A549 (cell line): ENCODE measurements around the gene TRH.

Experiments
- CHD4 ChIP-seq: fragments of 200-600 bp; sonication (generic); IDR thresholded peaks from 2 replicates; pipeline ENCODE4 v1.6.1; 2016; ENCODE audit warnings: antibody characterized with exemption, mild to moderate bottlenecking, borderline replicate concordance
- ESRRA ChIP-seq: fragments of 150-350 bp; IDR thresholded peaks from 2 replicates; pipeline ENCODE4 v1.6.1; 2014; ENCODE audit warnings: mild to moderate bottlenecking, low read length, borderline replicate concordance
- JUNB ChIP-seq: fragments of >200 bp; sonication (Bioruptor Twin); formaldehyde crosslinking; IDR thresholded peaks from 2 replicates; pipeline ENCODE4 v1.6.1; 2016
- NPAS2 ChIP-seq: fragments of 250-450 bp; sonication (Bioruptor Pico); IDR thresholded peaks from 2 replicates; pipeline ENCODE4 v1.8.0; 2022; ENCODE audit warnings: mild to moderate bottlenecking, moderate library complexity, borderline replicate concordance
- POLR2A ChIP-seq: IDR thresholded peaks from 2 replicates; pipeline ENCODE4 v1.6.1; 2012; ENCODE audit warnings: mild to moderate bottlenecking, low read length
- RAD21 ChIP-seq, 2 experiments: fragments of >200 bp in 1 of 2; sonication (Bioruptor Twin) in 1 of 2; formaldehyde crosslinking in 1 of 2; IDR thresholded peaks in 1 of 2; conservative IDR thresholded peaks in 1 of 2; 2 replicates in 1 of 2; 3 replicates in 1 of 2; pipeline ENCODE4 v1.6.1; 2012 to 2018; ENCODE audit warnings: inconsistent platforms in 1 of 2
- TF ChIP-seq, protein P1 (sequence below): fragments of >200 bp; sonication (Bioruptor Twin); formaldehyde crosslinking; IDR thresholded peaks from 3 replicates; pipeline ENCODE4 v1.5.1; 2016
- TF ChIP-seq, protein P2 (sequence below): fragments of >200 bp; sonication (Bioruptor Twin); formaldehyde crosslinking; IDR thresholded peaks from 3 replicates; pipeline ENCODE4 v1.6.1; 2016
- TF ChIP-seq, protein P3 (sequence below): fragments of 200-600 bp; sonication (generic); IDR thresholded peaks from 2 replicates; pipeline ENCODE4 v1.6.1; 2016; ENCODE audit warnings: antibody characterized with exemption, mild to moderate bottlenecking, moderate library complexity
- TF ChIP-seq, protein P4 (sequence below): fragments of 250-450 bp; sonication (Bioruptor Pico); IDR thresholded peaks from 2 replicates; pipeline ENCODE4 v1.5.0; 2021; ENCODE audit warnings: mild to moderate bottlenecking, moderate library complexity, borderline replicate concordance
- TF ChIP-seq, protein P5 (sequence below): fragments of 150-350 bp; IDR thresholded peaks from 2 replicates; pipeline ENCODE4 v1.6.1; 2014; ENCODE audit warnings: low read depth, mild to moderate bottlenecking, low read length

DNA sequence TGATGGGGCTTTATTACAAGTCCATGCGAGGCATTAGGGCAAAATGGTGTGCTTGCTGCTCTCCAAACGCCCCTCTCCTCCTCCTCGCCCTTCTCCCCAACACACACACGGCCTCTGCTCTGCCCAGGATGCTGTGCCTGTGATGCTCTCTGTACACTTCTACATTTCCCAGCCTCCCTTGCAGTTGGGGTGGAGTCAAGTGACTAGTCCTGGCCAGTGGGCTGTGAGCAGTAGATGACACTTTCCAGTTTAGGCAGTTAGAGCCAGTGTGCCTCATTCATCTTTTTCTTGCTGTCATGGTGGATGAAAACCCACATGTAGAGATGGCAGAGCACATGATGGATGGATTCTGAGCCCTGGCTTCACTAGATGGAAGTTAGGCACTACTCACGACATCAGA is 5.4 kb downstream of the TRH start:
- TF ChIP-seq, protein P1, sequence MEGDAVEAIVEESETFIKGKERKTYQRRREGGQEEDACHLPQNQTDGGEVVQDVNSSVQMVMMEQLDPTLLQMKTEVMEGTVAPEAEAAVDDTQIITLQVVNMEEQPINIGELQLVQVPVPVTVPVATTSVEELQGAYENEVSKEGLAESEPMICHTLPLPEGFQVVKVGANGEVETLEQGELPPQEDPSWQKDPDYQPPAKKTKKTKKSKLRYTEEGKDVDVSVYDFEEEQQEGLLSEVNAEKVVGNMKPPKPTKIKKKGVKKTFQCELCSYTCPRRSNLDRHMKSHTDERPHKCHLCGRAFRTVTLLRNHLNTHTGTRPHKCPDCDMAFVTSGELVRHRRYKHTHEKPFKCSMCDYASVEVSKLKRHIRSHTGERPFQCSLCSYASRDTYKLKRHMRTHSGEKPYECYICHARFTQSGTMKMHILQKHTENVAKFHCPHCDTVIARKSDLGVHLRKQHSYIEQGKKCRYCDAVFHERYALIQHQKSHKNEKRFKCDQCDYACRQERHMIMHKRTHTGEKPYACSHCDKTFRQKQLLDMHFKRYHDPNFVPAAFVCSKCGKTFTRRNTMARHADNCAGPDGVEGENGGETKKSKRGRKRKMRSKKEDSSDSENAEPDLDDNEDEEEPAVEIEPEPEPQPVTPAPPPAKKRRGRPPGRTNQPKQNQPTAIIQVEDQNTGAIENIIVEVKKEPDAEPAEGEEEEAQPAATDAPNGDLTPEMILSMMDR: no peak
- no peak for TF ChIP-seq RAD21 (conservative IDR thresholded peaks at IDR 0.05 in 1 of 2, IDR thresholded peaks at IDR 0.05 in 1 of 2)
- TF ChIP-seq NPAS2 (CRISPR knock-in tag): no peak
- TF ChIP-seq CHD4: no peak
- no peak for TF ChIP-seq ESRRA
- TF ChIP-seq, protein P2, sequence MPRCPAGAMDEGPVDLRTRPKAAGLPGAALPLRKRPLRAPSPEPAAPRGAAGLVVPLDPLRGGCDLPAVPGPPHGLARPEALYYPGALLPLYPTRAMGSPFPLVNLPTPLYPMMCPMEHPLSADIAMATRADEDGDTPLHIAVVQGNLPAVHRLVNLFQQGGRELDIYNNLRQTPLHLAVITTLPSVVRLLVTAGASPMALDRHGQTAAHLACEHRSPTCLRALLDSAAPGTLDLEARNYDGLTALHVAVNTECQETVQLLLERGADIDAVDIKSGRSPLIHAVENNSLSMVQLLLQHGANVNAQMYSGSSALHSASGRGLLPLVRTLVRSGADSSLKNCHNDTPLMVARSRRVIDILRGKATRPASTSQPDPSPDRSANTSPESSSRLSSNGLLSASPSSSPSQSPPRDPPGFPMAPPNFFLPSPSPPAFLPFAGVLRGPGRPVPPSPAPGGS: no peak
- TF ChIP-seq, protein P3, sequence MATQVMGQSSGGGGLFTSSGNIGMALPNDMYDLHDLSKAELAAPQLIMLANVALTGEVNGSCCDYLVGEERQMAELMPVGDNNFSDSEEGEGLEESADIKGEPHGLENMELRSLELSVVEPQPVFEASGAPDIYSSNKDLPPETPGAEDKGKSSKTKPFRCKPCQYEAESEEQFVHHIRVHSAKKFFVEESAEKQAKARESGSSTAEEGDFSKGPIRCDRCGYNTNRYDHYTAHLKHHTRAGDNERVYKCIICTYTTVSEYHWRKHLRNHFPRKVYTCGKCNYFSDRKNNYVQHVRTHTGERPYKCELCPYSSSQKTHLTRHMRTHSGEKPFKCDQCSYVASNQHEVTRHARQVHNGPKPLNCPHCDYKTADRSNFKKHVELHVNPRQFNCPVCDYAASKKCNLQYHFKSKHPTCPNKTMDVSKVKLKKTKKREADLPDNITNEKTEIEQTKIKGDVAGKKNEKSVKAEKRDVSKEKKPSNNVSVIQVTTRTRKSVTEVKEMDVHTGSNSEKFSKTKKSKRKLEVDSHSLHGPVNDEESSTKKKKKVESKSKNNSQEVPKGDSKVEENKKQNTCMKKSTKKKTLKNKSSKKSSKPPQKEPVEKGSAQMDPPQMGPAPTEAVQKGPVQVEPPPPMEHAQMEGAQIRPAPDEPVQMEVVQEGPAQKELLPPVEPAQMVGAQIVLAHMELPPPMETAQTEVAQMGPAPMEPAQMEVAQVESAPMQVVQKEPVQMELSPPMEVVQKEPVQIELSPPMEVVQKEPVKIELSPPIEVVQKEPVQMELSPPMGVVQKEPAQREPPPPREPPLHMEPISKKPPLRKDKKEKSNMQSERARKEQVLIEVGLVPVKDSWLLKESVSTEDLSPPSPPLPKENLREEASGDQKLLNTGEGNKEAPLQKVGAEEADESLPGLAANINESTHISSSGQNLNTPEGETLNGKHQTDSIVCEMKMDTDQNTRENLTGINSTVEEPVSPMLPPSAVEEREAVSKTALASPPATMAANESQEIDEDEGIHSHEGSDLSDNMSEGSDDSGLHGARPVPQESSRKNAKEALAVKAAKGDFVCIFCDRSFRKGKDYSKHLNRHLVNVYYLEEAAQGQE: no peak
- no peak for TF ChIP-seq JUNB
- TF ChIP-seq POLR2A: no peak
- TF ChIP-seq, protein P4, sequence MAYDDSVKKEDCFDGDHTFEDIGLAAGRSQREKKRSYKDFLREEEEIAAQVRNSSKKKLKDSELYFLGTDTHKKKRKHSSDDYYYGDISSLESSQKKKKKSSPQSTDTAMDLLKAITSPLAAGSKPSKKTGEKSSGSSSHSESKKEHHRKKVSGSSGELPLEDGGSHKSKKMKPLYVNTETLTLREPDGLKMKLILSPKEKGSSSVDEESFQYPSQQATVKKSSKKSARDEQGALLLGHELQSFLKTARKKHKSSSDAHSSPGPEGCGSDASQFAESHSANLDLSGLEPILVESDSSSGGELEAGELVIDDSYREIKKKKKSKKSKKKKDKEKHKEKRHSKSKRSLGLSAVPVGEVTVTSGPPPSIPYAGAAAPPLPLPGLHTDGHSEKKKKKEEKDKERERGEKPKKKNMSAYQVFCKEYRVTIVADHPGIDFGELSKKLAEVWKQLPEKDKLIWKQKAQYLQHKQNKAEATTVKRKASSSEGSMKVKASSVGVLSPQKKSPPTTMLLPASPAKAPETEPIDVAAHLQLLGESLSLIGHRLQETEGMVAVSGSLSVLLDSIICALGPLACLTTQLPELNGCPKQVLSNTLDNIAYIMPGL (CRISPR knock-in tag): no peak
- TF ChIP-seq, protein P5, sequence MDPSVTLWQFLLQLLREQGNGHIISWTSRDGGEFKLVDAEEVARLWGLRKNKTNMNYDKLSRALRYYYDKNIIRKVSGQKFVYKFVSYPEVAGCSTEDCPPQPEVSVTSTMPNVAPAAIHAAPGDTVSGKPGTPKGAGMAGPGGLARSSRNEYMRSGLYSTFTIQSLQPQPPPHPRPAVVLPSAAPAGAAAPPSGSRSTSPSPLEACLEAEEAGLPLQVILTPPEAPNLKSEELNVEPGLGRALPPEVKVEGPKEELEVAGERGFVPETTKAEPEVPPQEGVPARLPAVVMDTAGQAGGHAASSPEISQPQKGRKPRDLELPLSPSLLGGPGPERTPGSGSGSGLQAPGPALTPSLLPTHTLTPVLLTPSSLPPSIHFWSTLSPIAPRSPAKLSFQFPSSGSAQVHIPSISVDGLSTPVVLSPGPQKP: no peak
